Gastrocnemius medialis (tissue), 4 donors: ENCODE results near the gene ZBTB46. TPM values are rescaled to one million over a fixed set of nuclear protein-coding genes. Genes with fewer than 3 reads are reported as not detected.

Experiments used
- ATAC-seq, 2 donors: fragments of 150-250 bp; one replicate each; pipeline ENCODE4 v1.9.1; 2016
- DNase-seq, 2 donors: peaks; one replicate each; pipeline ENCODE4 v3.0.0-alpha.2; 2019
- H3K27ac ChIP-seq, 4 donors: fragments of 200-600 bp; sonication (generic); 1 replicate in 1 of 4; 2 replicates in 3 of 4; pipeline ENCODE4 v1.5.1; 2016 to 2018; ENCODE audit warnings: mild to moderate bottlenecking in 2 of 4, moderate library complexity in 1 of 4
- H3K27me3 ChIP-seq, 3 donors: fragments of 200-600 bp; sonication (generic) in 2 of 3; 1 replicate in 1 of 3; 2 replicates in 2 of 3; pipeline versions ENCODE4 v1.5.1 to v1.6.0; 2016 to 2019; ENCODE audit warnings: mild to moderate bottlenecking in 1 of 3, moderate library complexity in 1 of 3
- H3K36me3 ChIP-seq, 2 donors: fragments of 200-600 bp; sonication (generic) in 1 of 2; one replicate each; pipeline ENCODE4 v1.5.1; 2017 to 2018
- H3K4me1 ChIP-seq, 2 donors: fragments of 200-600 bp; sonication (generic) in 1 of 2; one replicate each; pipeline ENCODE4 v1.5.1; 2016 to 2017; ENCODE audit warnings: mild to moderate bottlenecking in 2 of 2
- H3K4me3 ChIP-seq, 4 donors: fragments of 200-600 bp; sonication (generic) in 3 of 4; 1 replicate in 1 of 4; 2 replicates in 3 of 4; pipeline ENCODE4 v1.5.1; 2016 to 2019; ENCODE audit warnings: mild to moderate bottlenecking in 2 of 4
- H3K9me3 ChIP-seq, 3 donors: fragments of 200-600 bp; sonication (generic) in 2 of 3; 1 replicate in 1 of 3; 2 replicates in 2 of 3; pipeline ENCODE4 v1.5.1; 2016 to 2019
- CTCF ChIP-seq, 5 experiments: fragments of 450-650 bp in 3 of 5; fragments of 200-600 bp in 2 of 5; sonication (generic) in 2 of 5; IDR thresholded peaks in 4 of 5; conservative IDR thresholded peaks in 1 of 5; 1 replicate in 4 of 5; 2 replicates in 1 of 5; pipeline ENCODE4 v1.5.1; 2016 to 2019; ENCODE audit warnings: antibody characterized with exemption in 5 of 5, mild to moderate bottlenecking in 3 of 5, moderate library complexity in 3 of 5
- POLR2A ChIP-seq, 2 donors: fragments of 450-650 bp; IDR thresholded peaks; one replicate each; pipeline ENCODE4 v1.6.1; 2017; ENCODE audit warnings: antibody characterized with exemption in 2 of 2, mild to moderate bottlenecking in 2 of 2, moderate library complexity in 2 of 2
- in situ Hi-C, 4 donors: fragments of 200-750 bp; cut with MboI; loops; one replicate each; pipeline versions ENCODE4 v1.15.0 to v1.8.0; 2017; ENCODE audit warnings: low sequenced_read_pairs in 4 of 4
- intact Hi-C: fragments of 100-400 bp; cut with DNase I; formaldehyde crosslinking; loops from one replicate; pipeline ENCODE4 v1.15.1; 2023; ENCODE audit warnings: low total_unique reads
- total RNA-seq, 4 donors: library from RNA; depleted of rRNA; stranded (reverse); fragments of >200 nt; gene quantifications; one replicate each; pipeline versions ENCODE4 v1.1.0 to v1.2.3, GENCODE V29; 2016

Gene ZBTB46
- total RNA-seq, 4 donors from 2014 or later: 4.3 to 7.1 (median 5.6) TPM

GRCh38 chr20:63789836-63790571, 41.1 kb downstream of the ZBTB46 start:
- Histone ChIP-seq H3K4me1 (peaks cover 0 to 7% of the 10 kb centered on the region in 2 donors), H3K36me3 (peaks cover 0 to 13% of the 10 kb centered on the region in 2 donors), H3K4me3 (no peak overlapping the region), H3K27ac (peak overlapping the region in 3 of 4 donors; percentile 21 to 34 (median 33)), H3K9me3 (no peaks in the 10 kb centered on the region), H3K27me3 (no peaks in the 10 kb centered on the region)
- DNase-seq (no peak), ATAC-seq (no peak)
- intact Hi-C loops (no loop called here), in situ Hi-C loops (loop anchor here in 2 of 4 donors (10.0 kb wide), 2 partner anchors 75 to 185 kb away; partner anchors contain the start of genes ABHD16B (in 1 of the 2), SAMD10 (in 1 of the 2) and TPD52L2 (in 1 of the 2))
- TF ChIP-seq POLR2A (IDR thresholded peaks at IDR 0.05): no peak
- TF ChIP-seq CTCF (IDR thresholded peaks at IDR 0.05 in 4 of 5, conservative IDR thresholded peaks at IDR 0.05 in 1 of 5): no peak

DNA sequence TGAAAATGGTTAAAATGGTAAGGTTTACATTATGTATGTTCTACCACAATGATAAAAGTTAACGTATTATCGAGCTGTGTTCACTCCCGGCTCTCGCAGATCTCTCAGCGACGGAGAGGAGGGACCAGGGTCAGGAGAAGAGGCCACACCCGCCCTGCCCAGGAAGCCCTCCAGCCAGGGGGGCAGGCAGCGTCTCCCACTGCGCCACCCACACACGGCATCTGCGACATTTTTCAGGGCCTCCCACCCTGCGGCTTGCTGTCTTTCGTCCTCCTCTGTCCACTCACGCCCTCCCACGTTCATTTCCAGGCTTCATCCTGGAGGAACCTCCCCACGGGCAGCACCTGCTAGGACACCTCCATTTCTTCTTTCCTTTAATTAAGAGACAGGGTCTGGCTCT, 43.3 kb downstream of the ZBTB46 start:
- Histone ChIP-seq H3K4me3 (no peak overlapping the region), H3K27ac (peak overlapping the region in 3 of 4 donors; percentile 6 to 36 (median 10))

GRCh38 chr20:63787302-63787701, 43.8 kb downstream of the ZBTB46 start:
- intact Hi-C loops: loop anchor here (2.0 kb wide), 1 partner anchor 77 kb away; the partner anchor contains the start of gene TPD52L2
- Histone ChIP-seq H3K27me3 (no peaks in the 10 kb centered on the region), H3K27ac (peak overlapping the region in 1 of 4 donors; percentile 36), H3K36me3 (peaks cover 0 to 13% of the 10 kb centered on the region in 2 donors), H3K4me3 (no peak overlapping the region), H3K4me1 (peaks cover 0 to 7% of the 10 kb centered on the region in 2 donors), H3K9me3 (no peaks in the 10 kb centered on the region)
- no peak for DNase-seq
- in situ Hi-C loops: loop anchor here in 2 of 4 donors (10.0 kb wide), 2 partner anchors 77 to 187 kb away; partner anchors contain the start of genes ABHD16B (in 1 of the 2), SAMD10 (in 1 of the 2) and TPD52L2 (in 1 of the 2)
- no peak for TF ChIP-seq CTCF (IDR thresholded peaks at IDR 0.05 in 4 of 5, conservative IDR thresholded peaks at IDR 0.05 in 1 of 5)
- no peak for TF ChIP-seq POLR2A (IDR thresholded peaks at IDR 0.05)
- ATAC-seq: no peak

More for the DNA sequence above, 43.3 kb downstream of the ZBTB46 start:
- Histone ChIP-seq H3K27me3 (no peaks in the 10 kb centered on the region), H3K36me3 (peaks cover 0 to 13% of the 10 kb centered on the region in 2 donors), H3K9me3 (no peaks in the 10 kb centered on the region), H3K4me1 (peaks cover 0 to 7% of the 10 kb centered on the region in 2 donors)
- intact Hi-C loops: loop anchor here (2.0 kb wide), 1 partner anchor 77 kb away; the partner anchor contains the start of gene TPD52L2
- no peak for DNase-seq
- TF ChIP-seq POLR2A (IDR thresholded peaks at IDR 0.05) (no peak), CTCF (IDR thresholded peaks at IDR 0.05 in 4 of 5, conservative IDR thresholded peaks at IDR 0.05 in 1 of 5) (no peak)
- ATAC-seq: no peak
- in situ Hi-C loops: loop anchor here in 2 of 4 donors (10.0 kb wide), 2 partner anchors 77 to 187 kb away; partner anchors contain the start of genes ABHD16B (in 1 of the 2), SAMD10 (in 1 of the 2) and TPD52L2 (in 1 of the 2)

GRCh38 chr20:63785691-63786131, 45.4 kb downstream of the ZBTB46 start:
- ATAC-seq: no peak
- intact Hi-C loops: loop anchor here (1.0 to 2.0 kb wide), 2 partner anchors 79 to 188 kb away; partner anchors contain the start of gene TPD52L2
- DNase-seq: no peak

More at GRCh38 chr20:63785691-63786131, 45.4 kb downstream of the ZBTB46 start:
- in situ Hi-C loops: loop anchor here in 2 of 4 donors (10.0 kb wide), 2 partner anchors 79 to 189 kb away; partner anchors contain the start of genes ABHD16B (in 1 of the 2), SAMD10 (in 1 of the 2) and TPD52L2 (in 1 of the 2)
- TF ChIP-seq CTCF (IDR thresholded peaks at IDR 0.05 in 4 of 5, conservative IDR thresholded peaks at IDR 0.05 in 1 of 5): no peak
- TF ChIP-seq POLR2A (IDR thresholded peaks at IDR 0.05): no peak
- no peaks in the 10 kb centered on the region for H3K9me3 ChIP-seq
- peaks cover 0 to 13% of the 10 kb centered on the region in 2 donors for H3K36me3 ChIP-seq
- no peaks in the 10 kb centered on the region for H3K27me3 ChIP-seq
- H3K4me1 ChIP-seq: peaks cover 0 to 7% of the 10 kb centered on the region in 2 donors
- no peak overlapping the region for H3K4me3 ChIP-seq
- H3K27ac ChIP-seq: peak overlapping the region in 2 of 4 donors; percentile 18 to 24
